K562 (cell line): ENCODE results near the gene GOLGA6L9.
"Not testable (repeated sequence)": the region's sequence is repeated elsewhere in the genome, so short reads cannot be mapped to it uniquely, and the experiment has no call there.

ENCODE experiments used
- BCL6 ChIP-seq: fragments of 250-450 bp; sonication (Bioruptor Pico); IDR thresholded peaks from 2 replicates; pipeline ENCODE4 v1.4.0; 2020
- CEBPB ChIP-seq: fragments of 450-650 bp; IDR thresholded peaks from 2 replicates; pipeline ENCODE4 v1.6.1; 2016; ENCODE audit warnings: missing genetic modification characterization, missing compliant biosample characterization
- PTRF ChIP-seq: fragments of 450-650 bp; IDR thresholded peaks from 2 replicates; pipeline ENCODE4 v1.6.1; 2016; ENCODE audit warnings: mild to moderate bottlenecking, missing genetic modification characterization, missing compliant biosample characterization
- SIN3B ChIP-seq: fragments of 450-650 bp; IDR thresholded peaks from 2 replicates; pipeline ENCODE4 v1.6.1; 2017; ENCODE audit warnings: low read depth, mild to moderate bottlenecking, moderate library complexity
- TF ChIP-seq, protein P1 (sequence below): sonication (generic); formaldehyde crosslinking; IDR thresholded peaks from 2 replicates; pipeline ENCODE4 v1.8.1; 2022; ENCODE audit warnings: missing genetic modification reagents
- TF ChIP-seq, protein P2 (sequence below), 3 experiments: IDR thresholded peaks in 2 of 3; conservative IDR thresholded peaks in 1 of 3; 2 replicates each; pipeline ENCODE4 v1.5.1; 2011 to 2012; ENCODE audit warnings: low read length in 3 of 3, mild to moderate bottlenecking in 3 of 3, control low read depth in 2 of 3, improper control_type of control experiment in 1 of 3, inconsistent platforms in 1 of 3, low read depth in 1 of 3, mixed read lengths in 1 of 3, moderate library complexity in 1 of 3; ENCODE audit not compliant: insufficient read depth in 2 of 3
- TF ChIP-seq, protein P3 (sequence below): sonication (generic); formaldehyde crosslinking; IDR thresholded peaks from 2 replicates; pipeline ENCODE4 v1.9.0; 2022; ENCODE audit warnings: mild to moderate bottlenecking, missing genetic modification reagents
- TF ChIP-seq, protein P4 (sequence below): fragments of 450-650 bp; IDR thresholded peaks from 2 replicates; pipeline ENCODE4 v1.6.1; 2016; ENCODE audit warnings: low read depth
- TF ChIP-seq, protein P5 (sequence below), 2 experiments: fragments of 150-350 bp in 1 of 2; IDR thresholded peaks; 2 replicates each; pipeline ENCODE4 v1.6.1; 2012 to 2016; ENCODE audit warnings: low read depth in 2 of 2, low read length in 2 of 2, mild to moderate bottlenecking in 1 of 2, moderate library complexity in 1 of 2

DNA sequence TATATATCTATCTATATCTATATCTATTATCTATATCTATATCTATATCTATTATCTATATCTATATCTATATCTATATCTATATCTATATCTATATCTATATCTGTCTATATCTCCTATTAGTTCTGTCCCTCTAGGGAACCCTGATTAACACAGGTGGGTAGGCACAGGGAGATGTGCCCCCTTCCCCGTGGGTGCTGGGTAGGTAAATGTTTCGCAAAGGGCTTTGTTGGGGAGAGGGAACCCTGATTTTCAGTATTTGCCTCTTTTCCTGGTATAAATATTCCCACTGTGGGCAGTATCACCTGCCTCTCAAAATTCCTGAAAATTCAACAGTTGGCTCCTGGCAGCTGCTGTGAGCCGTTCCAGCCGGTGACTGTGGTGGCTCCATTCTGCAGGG is 27.7 kb downstream of the GOLGA6L9 start:
- not testable (repeated sequence) for TF ChIP-seq PTRF (tag); CEBPB (tag); SIN3B; BCL6 (CRISPR knock-in tag)
- TF ChIP-seq, protein P1, sequence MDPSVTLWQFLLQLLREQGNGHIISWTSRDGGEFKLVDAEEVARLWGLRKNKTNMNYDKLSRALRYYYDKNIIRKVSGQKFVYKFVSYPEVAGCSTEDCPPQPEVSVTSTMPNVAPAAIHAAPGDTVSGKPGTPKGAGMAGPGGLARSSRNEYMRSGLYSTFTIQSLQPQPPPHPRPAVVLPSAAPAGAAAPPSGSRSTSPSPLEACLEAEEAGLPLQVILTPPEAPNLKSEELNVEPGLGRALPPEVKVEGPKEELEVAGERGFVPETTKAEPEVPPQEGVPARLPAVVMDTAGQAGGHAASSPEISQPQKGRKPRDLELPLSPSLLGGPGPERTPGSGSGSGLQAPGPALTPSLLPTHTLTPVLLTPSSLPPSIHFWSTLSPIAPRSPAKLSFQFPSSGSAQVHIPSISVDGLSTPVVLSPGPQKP (CRISPR knock-in tag) = not testable (repeated sequence)
- TF ChIP-seq, protein P2, sequence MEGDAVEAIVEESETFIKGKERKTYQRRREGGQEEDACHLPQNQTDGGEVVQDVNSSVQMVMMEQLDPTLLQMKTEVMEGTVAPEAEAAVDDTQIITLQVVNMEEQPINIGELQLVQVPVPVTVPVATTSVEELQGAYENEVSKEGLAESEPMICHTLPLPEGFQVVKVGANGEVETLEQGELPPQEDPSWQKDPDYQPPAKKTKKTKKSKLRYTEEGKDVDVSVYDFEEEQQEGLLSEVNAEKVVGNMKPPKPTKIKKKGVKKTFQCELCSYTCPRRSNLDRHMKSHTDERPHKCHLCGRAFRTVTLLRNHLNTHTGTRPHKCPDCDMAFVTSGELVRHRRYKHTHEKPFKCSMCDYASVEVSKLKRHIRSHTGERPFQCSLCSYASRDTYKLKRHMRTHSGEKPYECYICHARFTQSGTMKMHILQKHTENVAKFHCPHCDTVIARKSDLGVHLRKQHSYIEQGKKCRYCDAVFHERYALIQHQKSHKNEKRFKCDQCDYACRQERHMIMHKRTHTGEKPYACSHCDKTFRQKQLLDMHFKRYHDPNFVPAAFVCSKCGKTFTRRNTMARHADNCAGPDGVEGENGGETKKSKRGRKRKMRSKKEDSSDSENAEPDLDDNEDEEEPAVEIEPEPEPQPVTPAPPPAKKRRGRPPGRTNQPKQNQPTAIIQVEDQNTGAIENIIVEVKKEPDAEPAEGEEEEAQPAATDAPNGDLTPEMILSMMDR (IDR thresholded peaks at IDR 0.05 in 2 of 3, conservative IDR thresholded peaks at IDR 0.05 in 1 of 3; ENCODE audit: insufficient read depth in 2 of 3, low read depth in 1 of 3, low read length in 3 of 3) = not testable (repeated sequence)
- TF ChIP-seq, protein P3, sequence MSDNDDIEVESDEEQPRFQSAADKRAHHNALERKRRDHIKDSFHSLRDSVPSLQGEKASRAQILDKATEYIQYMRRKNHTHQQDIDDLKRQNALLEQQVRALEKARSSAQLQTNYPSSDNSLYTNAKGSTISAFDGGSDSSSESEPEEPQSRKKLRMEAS (CRISPR knock-in tag) = not testable (repeated sequence)
- TF ChIP-seq, protein P4, sequence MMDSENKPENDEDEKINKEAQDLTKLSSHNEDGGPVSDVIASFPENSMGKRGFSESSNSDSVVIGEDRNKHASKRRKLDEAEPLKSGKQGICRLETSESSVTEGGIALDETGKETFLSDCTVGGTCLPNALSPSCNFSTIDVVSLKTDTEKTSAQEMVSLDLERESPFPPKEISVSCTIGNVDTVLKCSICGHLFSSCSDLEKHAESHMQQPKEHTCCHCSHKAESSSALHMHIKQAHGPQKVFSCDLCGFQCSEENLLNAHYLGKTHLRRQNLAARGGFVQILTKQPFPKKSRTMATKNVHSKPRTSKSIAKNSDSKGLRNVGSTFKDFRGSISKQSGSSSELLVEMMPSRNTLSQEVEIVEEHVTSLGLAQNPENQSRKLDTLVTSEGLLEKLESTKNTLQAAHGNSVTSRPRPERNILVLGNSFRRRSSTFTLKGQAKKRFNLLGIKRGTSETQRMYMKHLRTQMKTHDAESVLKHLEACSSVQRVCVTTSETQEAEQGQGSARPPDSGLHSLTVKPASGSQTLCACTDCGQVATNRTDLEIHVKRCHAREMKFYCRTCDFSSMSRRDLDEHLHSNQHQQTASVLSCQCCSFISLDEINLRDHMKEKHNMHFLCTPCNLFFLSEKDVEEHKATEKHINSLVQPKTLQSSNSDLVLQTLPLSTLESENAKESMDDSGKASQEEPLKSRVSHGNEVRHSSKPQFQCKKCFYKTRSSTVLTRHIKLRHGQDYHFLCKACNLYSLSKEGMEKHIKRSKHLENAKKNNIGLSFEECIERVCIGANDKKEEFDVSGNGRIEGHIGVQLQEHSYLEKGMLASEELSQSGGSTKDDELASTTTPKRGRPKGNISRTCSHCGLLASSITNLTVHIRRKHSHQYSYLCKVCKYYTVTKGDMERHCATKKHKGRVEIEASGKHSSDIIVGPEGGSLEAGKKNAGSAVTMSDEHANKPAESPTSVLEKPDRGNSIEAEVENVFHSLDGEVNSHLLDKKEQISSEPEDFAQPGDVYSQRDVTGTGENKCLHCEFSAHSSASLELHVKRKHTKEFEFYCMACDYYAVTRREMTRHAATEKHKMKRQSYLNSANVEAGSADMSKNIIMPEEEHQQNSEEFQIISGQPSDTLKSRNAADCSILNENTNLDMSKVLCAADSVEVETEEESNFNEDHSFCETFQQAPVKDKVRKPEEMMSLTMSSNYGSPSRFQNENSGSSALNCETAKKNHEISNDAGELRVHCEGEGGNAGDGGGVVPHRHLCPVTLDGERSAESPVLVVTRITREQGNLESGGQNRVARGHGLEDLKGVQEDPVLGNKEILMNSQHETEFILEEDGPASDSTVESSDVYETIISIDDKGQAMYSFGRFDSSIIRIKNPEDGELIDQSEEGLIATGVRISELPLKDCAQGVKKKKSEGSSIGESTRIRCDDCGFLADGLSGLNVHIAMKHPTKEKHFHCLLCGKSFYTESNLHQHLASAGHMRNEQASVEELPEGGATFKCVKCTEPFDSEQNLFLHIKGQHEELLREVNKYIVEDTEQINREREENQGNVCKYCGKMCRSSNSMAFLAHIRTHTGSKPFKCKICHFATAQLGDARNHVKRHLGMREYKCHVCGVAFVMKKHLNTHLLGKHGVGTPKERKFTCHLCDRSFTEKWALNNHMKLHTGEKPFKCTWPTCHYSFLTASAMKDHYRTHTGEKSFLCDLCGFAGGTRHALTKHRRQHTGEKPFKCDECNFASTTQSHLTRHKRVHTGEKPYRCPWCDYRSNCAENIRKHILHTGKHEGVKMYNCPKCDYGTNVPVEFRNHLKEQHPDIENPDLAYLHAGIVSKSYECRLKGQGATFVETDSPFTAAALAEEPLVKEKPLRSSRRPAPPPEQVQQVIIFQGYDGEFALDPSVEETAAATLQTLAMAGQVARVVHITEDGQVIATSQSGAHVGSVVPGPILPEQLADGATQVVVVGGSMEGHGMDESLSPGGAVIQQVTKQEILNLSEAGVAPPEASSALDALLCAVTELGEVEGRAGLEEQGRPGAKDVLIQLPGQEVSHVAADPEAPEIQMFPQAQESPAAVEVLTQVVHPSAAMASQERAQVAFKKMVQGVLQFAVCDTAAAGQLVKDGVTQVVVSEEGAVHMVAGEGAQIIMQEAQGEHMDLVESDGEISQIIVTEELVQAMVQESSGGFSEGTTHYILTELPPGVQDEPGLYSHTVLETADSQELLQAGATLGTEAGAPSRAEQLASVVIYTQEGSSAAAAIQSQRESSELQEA = not testable (repeated sequence)
- TF ChIP-seq, protein P5, sequence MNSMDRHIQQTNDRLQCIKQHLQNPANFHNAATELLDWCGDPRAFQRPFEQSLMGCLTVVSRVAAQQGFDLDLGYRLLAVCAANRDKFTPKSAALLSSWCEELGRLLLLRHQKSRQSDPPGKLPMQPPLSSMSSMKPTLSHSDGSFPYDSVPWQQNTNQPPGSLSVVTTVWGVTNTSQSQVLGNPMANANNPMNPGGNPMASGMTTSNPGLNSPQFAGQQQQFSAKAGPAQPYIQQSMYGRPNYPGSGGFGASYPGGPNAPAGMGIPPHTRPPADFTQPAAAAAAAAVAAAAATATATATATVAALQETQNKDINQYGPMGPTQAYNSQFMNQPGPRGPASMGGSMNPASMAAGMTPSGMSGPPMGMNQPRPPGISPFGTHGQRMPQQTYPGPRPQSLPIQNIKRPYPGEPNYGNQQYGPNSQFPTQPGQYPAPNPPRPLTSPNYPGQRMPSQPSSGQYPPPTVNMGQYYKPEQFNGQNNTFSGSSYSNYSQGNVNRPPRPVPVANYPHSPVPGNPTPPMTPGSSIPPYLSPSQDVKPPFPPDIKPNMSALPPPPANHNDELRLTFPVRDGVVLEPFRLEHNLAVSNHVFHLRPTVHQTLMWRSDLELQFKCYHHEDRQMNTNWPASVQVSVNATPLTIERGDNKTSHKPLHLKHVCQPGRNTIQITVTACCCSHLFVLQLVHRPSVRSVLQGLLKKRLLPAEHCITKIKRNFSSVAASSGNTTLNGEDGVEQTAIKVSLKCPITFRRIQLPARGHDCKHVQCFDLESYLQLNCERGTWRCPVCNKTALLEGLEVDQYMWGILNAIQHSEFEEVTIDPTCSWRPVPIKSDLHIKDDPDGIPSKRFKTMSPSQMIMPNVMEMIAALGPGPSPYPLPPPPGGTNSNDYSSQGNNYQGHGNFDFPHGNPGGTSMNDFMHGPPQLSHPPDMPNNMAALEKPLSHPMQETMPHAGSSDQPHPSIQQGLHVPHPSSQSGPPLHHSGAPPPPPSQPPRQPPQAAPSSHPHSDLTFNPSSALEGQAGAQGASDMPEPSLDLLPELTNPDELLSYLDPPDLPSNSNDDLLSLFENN (IDR thresholded peaks at IDR 0.05; ENCODE audit: low read depth in 2 of 2, low read length in 2 of 2) = not testable (repeated sequence)
